GM19468 (cell line): ENCODE results near the gene GPATCH4.
"Not testable (repeated sequence)": the region's sequence is repeated elsewhere in the genome, so short reads cannot be mapped to it uniquely, and the experiment has no call there.

Source experiments
- ATAC-seq: cut with Tn5 transposase; IDR thresholded peaks from one replicate; pipeline ENCODE4 v1.9.1; 2021; ENCODE audit warnings: mild to moderate bottlenecking, moderate library complexity, moderate number of reproducible peaks; ENCODE audit not compliant: unreplicated experiment; ENCODE audit errors: extremely low read depth

Gene GPATCH4

GRCh38 chr1:156599811-156600210 is 1.5 kb downstream of the GPATCH4 start:
- no peak for ATAC-seq

- ATAC-seq, result no peak
Observed at GRCh38 chr1:156598731-156599432, 2.4 kb downstream of the GPATCH4 start.

GRCh38 chr1:156598125-156598524 is 3.2 kb downstream of the GPATCH4 start:
- no peak for ATAC-seq

GRCh38 chr1:156596426-156596825 is 4.9 kb downstream of the GPATCH4 start:
- no peak for ATAC-seq

GRCh38 chr1:156595016-156595415 is 6.3 kb downstream of the GPATCH4 start:
- ATAC-seq, result no peak

GRCh38 chr1:156594190-156594589 is 7.1 kb downstream of the GPATCH4 start:
- no peak for ATAC-seq

GRCh38 chr1:156593661-156593989 is 7.7 kb downstream of the GPATCH4 start:
- no peak for ATAC-seq

- no peak for ATAC-seq
Observed at GRCh38 chr1:156592910-156593660, 8.2 kb downstream of the GPATCH4 start.

- no peak for ATAC-seq
Observed at GRCh38 chr1:156592158-156592909, 8.9 kb downstream of the GPATCH4 start.

GRCh38 chr1:156591432-156592157 is 9.7 kb downstream of the GPATCH4 start, which contains the start of gene NAXE:
NAXE (plus strand) TSS chr1:156591776; CDS start chr1:156591805, 29 bp downstream.
- peak; percentile 64 for ATAC-seq

- ATAC-seq, result no peak
Observed at GRCh38 chr1:156591181-156591431, 10.2 kb downstream of the GPATCH4 start.

- ATAC-seq, result no peak
Observed at GRCh38 chr1:156590326-156591180, 10.7 kb downstream of the GPATCH4 start.

GRCh38 chr1:156589546-156589945 is 11.7 kb downstream of the GPATCH4 start:
- ATAC-seq, result no peak

GRCh38 chr1:156587927-156588326 is 13.4 kb downstream of the GPATCH4 start:
- not testable (repeated sequence) for ATAC-seq

GRCh38 chr1:156586892-156587477 is 14.3 kb downstream of the GPATCH4 start:
- ATAC-seq, result no peak

- no peak for ATAC-seq
Observed at GRCh38 chr1:156586323-156586722, 15.0 kb downstream of the GPATCH4 start.

GRCh38 chr1:156584813-156585212 is 16.5 kb downstream of the GPATCH4 start:
- no peak for ATAC-seq

- ATAC-seq, result no peak
Observed at GRCh38 chr1:156583821-156584622, 17.3 kb downstream of the GPATCH4 start.
